ENCODE measurements around the gene PNPLA4.

GRCh38 chrX:7852166-7852565 is 75.0 kb downstream of the PNPLA4 start:
- peak; percentile 33 for TF ChIP-seq CTCF (IDR thresholded peaks at IDR 0.05)
- TF ChIP-seq EZH2 (IDR thresholded peaks at IDR 0.05): no peak

Data from neural progenitor cell (in vitro differentiated cells).